NCI-H1694 (cell line): Measurements from ENCODE around the gene SPECC1.
"Not testable (repeated sequence)": the region's sequence is repeated elsewhere in the genome, so short reads cannot be mapped to it uniquely, and the experiment has no call there.

Source experiments
- DNase-seq: peaks from one replicate; lab custom pipeline; 2025; lab: John Stamatoyannopoulos, UW

SPECC1 gene

GRCh38 chr17:20010936-20011335 lies 1.8 kb downstream of the SPECC1 start:
- DNase-seq: no peak

DNA sequence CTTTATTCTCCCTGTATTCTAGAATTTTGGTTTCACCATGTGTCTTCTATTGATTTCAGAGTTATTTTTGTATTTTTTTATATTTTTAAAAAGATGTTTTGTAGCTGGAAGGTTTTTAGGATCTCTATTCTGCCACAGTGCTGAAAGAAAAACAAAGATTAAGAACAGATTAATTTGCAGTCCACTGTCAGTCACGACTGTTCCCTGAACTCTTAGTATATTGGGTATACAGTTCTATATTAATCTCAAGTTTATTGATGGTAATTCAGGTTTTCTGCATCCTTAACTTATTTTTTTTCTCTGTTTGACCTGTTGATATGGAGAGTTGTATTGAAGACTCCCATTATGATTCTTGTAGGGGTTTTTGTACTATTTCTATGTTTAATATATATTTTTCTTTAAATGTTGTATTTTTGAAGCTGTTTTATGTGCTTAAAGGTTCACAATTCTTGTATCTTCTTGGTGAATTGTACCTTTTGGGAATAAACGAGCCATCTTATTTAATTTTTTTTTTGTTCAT lies 2.9 kb downstream of the SPECC1 start:
- DNase-seq: no peak

DNA sequence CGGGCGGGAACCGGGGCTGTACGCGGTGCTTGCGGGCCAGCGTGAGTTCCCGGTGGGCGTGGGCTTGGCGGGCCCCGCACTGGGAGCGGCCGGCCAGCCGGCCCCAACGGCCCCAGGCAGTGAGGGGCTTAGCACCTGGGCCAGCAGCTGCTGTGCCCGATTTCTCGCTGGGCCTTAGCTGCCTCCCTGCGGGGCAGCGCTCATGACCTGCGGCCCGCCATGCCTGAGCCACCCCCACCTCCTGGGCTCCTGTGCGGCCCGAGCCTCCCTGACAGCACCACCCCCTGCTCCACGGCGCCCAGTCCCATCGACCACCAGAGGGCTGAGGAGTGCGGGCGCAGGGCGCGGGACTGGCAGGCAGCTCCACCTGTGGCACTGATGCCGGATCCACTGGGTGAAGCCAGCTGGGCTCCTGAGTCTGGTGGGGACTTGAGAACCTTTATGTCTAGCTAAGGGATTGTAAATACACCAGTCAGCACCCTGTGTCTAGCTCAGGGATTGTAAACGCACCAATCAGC lies 7.4 kb downstream of the SPECC1 start:
- not testable (repeated sequence) for DNase-seq

- DNase-seq: no peak
Measured at GRCh38 chr17:20022701-20023100, 13.5 kb downstream of the SPECC1 start.

- DNase-seq: no peak
Measured at GRCh38 chr17:20026960-20027359, 17.8 kb downstream of the SPECC1 start.

DNA sequence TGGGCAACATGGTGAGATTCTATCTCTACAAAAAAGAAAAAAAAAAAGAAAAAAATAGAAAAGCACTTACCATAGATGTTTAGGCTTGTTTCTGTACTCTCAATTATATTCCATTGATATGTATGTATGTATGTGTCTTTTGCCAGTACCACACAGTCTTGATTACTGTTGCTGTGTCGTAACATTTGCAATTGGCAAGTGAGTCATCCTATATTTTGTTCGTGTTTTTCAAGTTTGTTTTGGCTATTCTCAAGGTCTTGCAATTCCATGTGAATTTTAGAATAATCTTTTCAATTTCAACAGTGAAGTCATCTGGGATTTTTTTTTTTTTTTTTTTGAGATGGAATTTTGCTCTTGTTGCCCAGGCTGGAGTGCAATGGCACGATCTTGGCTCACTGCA lies 19.3 kb downstream of the SPECC1 start:
- no peak for DNase-seq

GRCh38 chr17:20032636-20033035 lies 23.5 kb downstream of the SPECC1 start:
- no peak for DNase-seq

DNA sequence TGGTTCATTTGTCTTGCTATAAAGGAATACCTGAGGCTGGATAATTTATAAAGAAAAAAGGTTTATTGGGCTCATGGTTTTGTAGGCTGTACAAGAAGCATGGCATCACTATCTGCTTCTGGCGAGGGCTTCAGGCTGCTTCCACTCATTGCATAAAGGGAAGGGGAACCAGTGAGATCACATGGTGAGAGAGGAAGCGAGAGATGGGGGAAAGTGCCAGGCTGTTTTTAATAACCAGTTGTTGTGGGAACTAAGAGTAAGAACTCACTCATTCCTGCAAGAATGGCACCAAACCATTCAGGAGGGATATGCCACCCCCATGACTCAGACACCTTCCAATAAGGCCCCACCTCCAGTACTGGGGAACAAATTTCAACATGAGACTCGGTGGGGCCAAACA lies 24.3 kb downstream of the SPECC1 start:
- no peak for DNase-seq

- no peak for DNase-seq
Measured at GRCh38 chr17:20035501-20035900, 26.3 kb downstream of the SPECC1 start.

DNA sequence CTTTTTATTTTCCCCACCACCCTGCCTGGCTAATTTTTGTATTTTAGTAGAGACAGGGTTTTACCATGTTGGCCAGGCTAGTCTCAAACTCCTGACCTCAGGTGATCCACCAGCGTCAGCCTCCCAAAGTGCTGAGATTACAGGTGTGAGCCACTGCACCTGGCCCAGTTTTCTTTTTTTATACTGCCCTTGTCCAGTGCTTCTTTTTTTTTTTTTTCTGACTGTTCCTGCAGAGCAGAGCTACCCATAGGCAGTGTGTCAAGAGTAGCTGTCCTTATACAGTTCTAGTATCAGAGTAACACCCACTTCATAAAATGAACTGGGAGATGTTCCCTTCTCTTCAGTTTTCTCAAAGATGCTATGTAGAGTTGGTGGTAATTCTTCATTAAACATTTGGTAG lies 28.1 kb downstream of the SPECC1 start:
- DNase-seq: not testable (repeated sequence)

GRCh38 chr17:20039037-20039436 lies 29.9 kb downstream of the SPECC1 start:
- DNase-seq: no peak

DNA sequence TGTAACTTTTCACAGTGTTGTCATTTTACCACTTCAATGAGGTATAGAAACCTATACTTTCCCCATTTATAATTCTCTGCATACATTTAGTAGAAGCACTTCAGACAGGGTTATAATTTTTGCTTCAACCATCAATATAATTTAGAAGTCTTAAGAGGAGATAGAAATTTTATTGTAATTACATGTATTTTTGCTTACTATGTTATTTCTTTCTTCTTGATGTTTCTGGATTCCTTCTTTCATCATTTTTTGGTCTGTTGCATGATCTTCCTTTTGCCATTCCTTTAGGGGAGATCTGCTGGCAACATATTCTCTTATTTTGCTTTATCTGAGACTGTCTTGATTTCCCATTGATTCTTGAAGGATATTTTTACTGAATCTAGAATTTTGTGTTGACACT lies 31.1 kb downstream of the SPECC1 start:
- DNase-seq: no peak

- DNase-seq: no peak
Measured at GRCh38 chr17:20043021-20043420, 33.9 kb downstream of the SPECC1 start.

DNA sequence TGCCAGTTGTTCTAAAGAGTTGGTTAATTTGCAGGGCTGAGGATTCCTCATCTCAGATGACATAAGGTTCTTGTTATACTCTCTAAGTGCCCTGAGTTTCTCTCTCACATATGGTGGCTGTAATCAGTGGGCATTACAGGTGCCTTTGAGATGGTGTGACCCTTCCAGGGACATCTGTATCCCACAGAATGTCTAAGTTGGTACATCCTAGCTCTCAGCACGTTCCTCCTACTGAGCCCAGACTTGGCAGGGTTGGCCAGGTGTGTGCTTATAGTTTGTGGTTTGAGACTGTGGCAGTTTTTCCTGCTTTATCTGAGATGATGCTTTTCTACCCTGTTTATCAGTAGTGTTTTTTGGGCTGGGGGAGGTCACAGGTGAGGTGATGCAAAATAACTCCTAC lies 36.3 kb downstream of the SPECC1 start:
- DNase-seq: no peak

GRCh38 chr17:20046629-20047028 lies 37.5 kb downstream of the SPECC1 start:
- DNase-seq: no peak

DNA sequence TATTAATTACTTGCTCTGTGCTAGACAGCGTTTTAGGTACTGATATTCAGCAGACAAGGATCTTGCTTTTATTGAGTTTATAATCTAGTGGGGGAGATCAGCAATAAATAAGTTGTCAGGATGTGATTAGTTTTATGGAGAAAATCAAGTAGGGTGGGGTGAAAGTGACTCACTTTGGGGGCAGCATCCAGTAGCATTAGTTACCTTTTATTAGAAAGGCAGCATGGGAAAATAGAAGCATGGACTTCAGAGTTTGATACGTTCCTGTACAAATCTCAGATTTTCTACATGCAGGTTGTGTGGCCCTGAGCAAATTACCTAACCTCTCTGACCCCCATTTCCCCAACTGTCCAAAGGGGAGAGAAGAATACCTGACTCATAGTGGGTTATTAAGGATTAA lies 42.5 kb downstream of the SPECC1 start:
- DNase-seq: no peak

GRCh38 chr17:20053361-20053964 lies 44.3 kb downstream of the SPECC1 start:
- DNase-seq: peak; percentile 21

DNA sequence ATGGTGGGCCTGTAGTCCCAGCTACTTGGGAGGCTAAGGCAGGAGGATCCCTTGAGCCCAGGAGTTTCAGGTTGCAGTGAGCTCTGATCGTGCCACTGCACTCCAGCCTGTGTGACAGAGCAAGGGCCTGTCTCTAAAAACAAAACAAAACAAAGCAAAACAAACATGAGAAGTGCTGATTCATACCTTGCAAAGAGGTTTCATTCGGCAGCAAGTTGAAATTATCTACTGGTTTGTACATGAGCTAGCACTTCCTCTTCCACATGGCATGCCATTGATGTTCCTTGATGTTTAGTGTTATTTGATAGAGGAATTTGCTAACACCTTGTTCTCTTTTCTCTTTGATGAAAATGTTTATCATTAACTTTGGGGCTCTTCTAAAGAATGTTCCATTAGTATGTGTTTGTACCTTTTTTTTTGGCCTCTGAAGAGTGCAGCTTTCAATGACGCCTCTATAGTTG lies 50.6 kb downstream of the SPECC1 start:
- DNase-seq: no peak

DNA sequence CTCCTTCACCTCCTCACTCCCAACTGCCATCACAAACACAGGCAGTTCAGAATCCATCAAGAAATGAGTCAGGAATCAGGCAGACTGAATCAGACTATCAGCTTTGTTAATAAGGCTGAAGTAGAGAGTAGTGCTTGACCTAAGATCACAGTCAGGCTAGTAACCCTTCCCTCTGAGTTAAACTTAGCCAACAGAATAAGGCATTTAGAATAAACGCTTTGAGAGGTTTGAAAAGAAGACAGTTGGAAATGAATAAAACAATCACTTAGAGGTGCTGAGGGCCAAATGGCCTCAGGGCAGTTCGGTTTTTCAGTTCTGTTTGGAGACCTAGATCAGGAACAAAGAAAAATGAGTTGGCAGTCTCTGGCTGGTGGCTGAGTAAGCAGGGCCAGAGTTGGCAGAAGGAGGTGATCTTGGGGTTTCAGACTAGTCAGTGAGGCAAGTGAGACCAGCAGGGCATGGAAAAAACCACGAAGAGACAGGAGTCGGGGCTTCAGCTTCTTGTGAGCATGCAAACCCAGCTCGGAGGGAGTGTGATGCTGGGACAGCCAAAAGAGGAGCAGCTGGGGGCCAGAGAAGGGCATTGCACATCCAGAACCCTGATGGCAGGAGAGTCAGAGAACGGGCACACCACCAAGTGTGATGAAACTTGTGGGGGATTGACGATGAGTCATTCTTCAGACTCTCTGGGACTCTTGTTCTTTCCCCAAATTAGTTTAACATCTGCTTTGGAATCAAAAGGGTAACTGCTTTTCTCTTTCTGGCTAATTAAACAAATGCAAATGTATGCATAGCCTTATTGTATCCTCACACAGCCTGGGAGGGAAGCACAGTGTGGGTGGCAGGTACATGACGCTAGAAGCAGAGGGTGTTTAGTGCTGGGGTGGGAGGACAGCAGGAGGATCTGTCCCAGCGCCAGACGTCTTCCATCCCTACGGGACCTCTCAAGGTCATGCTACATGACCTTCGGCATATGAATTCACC lies 54.8 kb downstream of the SPECC1 start:
- peak; percentile 85 for DNase-seq

DNA sequence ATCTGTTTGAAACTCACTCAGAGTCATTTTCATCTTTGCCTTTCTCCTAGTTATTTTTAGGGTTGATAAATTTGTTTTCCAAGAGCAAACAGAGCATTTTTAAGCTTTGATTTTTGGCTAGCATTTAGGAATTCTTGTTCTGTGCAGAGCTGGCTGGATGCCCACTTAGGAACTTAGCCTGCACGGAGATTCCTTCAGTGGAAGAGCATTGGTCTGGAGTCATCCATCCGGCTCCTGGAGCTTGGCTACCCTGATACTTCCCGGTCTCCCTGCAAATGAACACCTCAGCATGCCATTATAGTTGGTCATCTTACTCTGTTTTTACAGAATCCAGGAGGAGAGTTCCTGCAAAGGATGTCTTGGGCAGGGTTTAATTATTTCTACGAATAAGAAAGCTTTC lies 57.1 kb downstream of the SPECC1 start:
- no peak for DNase-seq

GRCh38 chr17:20067711-20068110 lies 58.6 kb downstream of the SPECC1 start:
- DNase-seq: no peak

GRCh38 chr17:20068445-20068844 lies 59.3 kb downstream of the SPECC1 start:
- DNase-seq: no peak
